Pulmonary artery endothelial cell (primary cell): Measurements from ENCODE around the gene DPP6. TPM values are rescaled to one million over a fixed set of nuclear protein-coding genes. Genes with fewer than 3 reads are reported as not detected.

Experiments
- DNase-seq: peaks from one replicate; pipeline ENCODE4 v3.0.0-alpha.2; 2011; ENCODE audit warnings: low read depth, low spot score
- total RNA-seq: library from RNA; depleted of rRNA; stranded (reverse); fragments of >200 nt; gene quantifications from 2 replicates; pipeline ENCODE4 v1.2.3, GENCODE V29; 2014

The DPP6 gene
- total RNA-seq, 1 donor from 2014 or later = not detected

- DNase-seq = no peak
Observed at GRCh38 chr7:154767142-154767541, 714.9 kb downstream of the DPP6 start.

- DNase-seq = no peak
Observed at GRCh38 chr7:154767821-154768415, 715.7 kb downstream of the DPP6 start.

GRCh38 chr7:154769001-154769400 lies 716.8 kb downstream of the DPP6 start:
- no peak for DNase-seq

- DNase-seq = no peak
Observed at GRCh38 chr7:154769527-154769926, 717.3 kb downstream of the DPP6 start.

- no peak for DNase-seq
Observed at GRCh38 chr7:154770361-154770760, 718.2 kb downstream of the DPP6 start.

- no peak for DNase-seq
Observed at GRCh38 chr7:154770962-154771361, 718.8 kb downstream of the DPP6 start.

- no peak for DNase-seq
Observed at GRCh38 chr7:154774303-154774969, 722.2 kb downstream of the DPP6 start.

GRCh38 chr7:154775681-154776080 lies 723.5 kb downstream of the DPP6 start:
- DNase-seq = no peak

GRCh38 chr7:154776350-154776749 lies 724.2 kb downstream of the DPP6 start:
- no peak for DNase-seq

- no peak for DNase-seq
Observed at GRCh38 chr7:154777023-154777422, 724.8 kb downstream of the DPP6 start.

GRCh38 chr7:154777489-154777888 lies 725.3 kb downstream of the DPP6 start:
- DNase-seq = no peak

GRCh38 chr7:154777908-154778307 lies 725.7 kb downstream of the DPP6 start:
- no peak for DNase-seq

- DNase-seq = no peak
Observed at GRCh38 chr7:154781369-154782303, 729.4 kb downstream of the DPP6 start.

GRCh38 chr7:154783281-154783909 lies 731.2 kb downstream of the DPP6 start:
- DNase-seq = no peak

- DNase-seq = no peak
Observed at GRCh38 chr7:154785898-154786297, 733.7 kb downstream of the DPP6 start.

GRCh38 chr7:154789404-154789803 lies 737.2 kb downstream of the DPP6 start:
- no peak for DNase-seq

GRCh38 chr7:154791611-154792010 lies 739.4 kb downstream of the DPP6 start:
- no peak for DNase-seq

- no peak for DNase-seq
Observed at GRCh38 chr7:154792436-154793055, 740.3 kb downstream of the DPP6 start.

GRCh38 chr7:154794147-154794780 lies 742.1 kb downstream of the DPP6 start:
- no peak for DNase-seq

GRCh38 chr7:154795014-154795413 lies 742.8 kb downstream of the DPP6 start:
- DNase-seq = no peak

GRCh38 chr7:154795437-154795836 lies 743.2 kb downstream of the DPP6 start:
- no peak for DNase-seq
